ENCODE measurements around the gene CAPN9.
"Not testable (repeated sequence)": the region's sequence is repeated elsewhere in the genome, so short reads cannot be mapped to it uniquely, and the experiment has no call there.

Gene CAPN9

GRCh38 chr1:230711245-230711644, 35.9 kb upstream of the CAPN9 start:
- DNase-seq (ENCODE audit: low spot score): no peak

GRCh38 chr1:230712470-230712942, 34.7 kb upstream of the CAPN9 start:
- no peak for DNase-seq (ENCODE audit: low spot score)

GRCh38 chr1:230713138-230713537, 34.0 kb upstream of the CAPN9 start:
- no peak for DNase-seq (ENCODE audit: low spot score)

- DNase-seq (ENCODE audit: low spot score): no peak
Observed at GRCh38 chr1:230713547-230713914, 33.7 kb upstream of the CAPN9 start.

- DNase-seq (ENCODE audit: low spot score): no peak
Observed at GRCh38 chr1:230713915-230714764, 33.0 kb upstream of the CAPN9 start, which contains the start of gene AGT. AGT (minus strand) TSS chr1:230714122; CDS start chr1:230710823, 3,299 bp downstream.

GRCh38 chr1:230715510-230715909, 31.7 kb upstream of the CAPN9 start:
- no peak for DNase-seq (ENCODE audit: low spot score)

GRCh38 chr1:230716453-230716852, 30.7 kb upstream of the CAPN9 start:
- DNase-seq (ENCODE audit: low spot score): not testable (repeated sequence)

- DNase-seq (ENCODE audit: low spot score): no peak
Observed at GRCh38 chr1:230717251-230717650, 29.9 kb upstream of the CAPN9 start.

- not testable (repeated sequence) for DNase-seq (ENCODE audit: low spot score)
Observed at GRCh38 chr1:230721849-230722522, 25.2 kb upstream of the CAPN9 start.

- DNase-seq (ENCODE audit: low spot score): no peak
Observed at GRCh38 chr1:230725256-230726012, 21.8 kb upstream of the CAPN9 start.

GRCh38 chr1:230728710-230729392, 18.3 kb upstream of the CAPN9 start:
- no peak for DNase-seq (ENCODE audit: low spot score)

GRCh38 chr1:230730977-230731376, 16.2 kb upstream of the CAPN9 start:
- DNase-seq (ENCODE audit: low spot score): no peak

- no peak for DNase-seq (ENCODE audit: low spot score)
Observed at GRCh38 chr1:230735447-230735846, 11.7 kb upstream of the CAPN9 start.

- no peak for DNase-seq (ENCODE audit: low spot score)
Observed at GRCh38 chr1:230737622-230738262, 9.4 kb upstream of the CAPN9 start.

- no peak for DNase-seq (ENCODE audit: low spot score)
Observed at GRCh38 chr1:230739564-230740290, 7.5 kb upstream of the CAPN9 start.

GRCh38 chr1:230743899-230744298, 3.3 kb upstream of the CAPN9 start:
- DNase-seq (ENCODE audit: low spot score): no peak

- no peak for DNase-seq (ENCODE audit: low spot score)
Observed at GRCh38 chr1:230744382-230744781, 2.8 kb upstream of the CAPN9 start.

GRCh38 chr1:230745071-230745470, 2.1 kb upstream of the CAPN9 start:
- no peak for DNase-seq (ENCODE audit: low spot score)

- DNase-seq (ENCODE audit: low spot score): no peak
Observed at GRCh38 chr1:230746617-230747016, 571 bp upstream of the CAPN9 start.

GRCh38 chr1:230747890-230748800, 957 bp downstream of the CAPN9 start:
- no peak for DNase-seq (ENCODE audit: low spot score)
